Lower lobe of right lung (tissue), 2 donors: Measurements from ENCODE around the gene EEA1. TPM values are rescaled to one million over a fixed set of nuclear protein-coding genes. Genes with fewer than 3 reads are reported as not detected.

Experiments
- ATAC-seq, 2 donors: fragments of 200-7000 bp; cut with Tn5 transposase; one replicate each; pipeline ENCODE4 v1.9.1; 2020 to 2022; ENCODE audit warnings: mild to moderate bottlenecking in 2 of 2, moderate library complexity in 2 of 2
- DNase-seq: peaks from one replicate; pipeline ENCODE4 v3.0.0-alpha.2; 2020
- H3K27ac ChIP-seq: fragments of 200-600 bp; one replicate; pipeline ENCODE4 v1.8.0; 2022
- H3K27me3 ChIP-seq: fragments of 200-600 bp; one replicate; pipeline ENCODE4 v1.8.0; 2022; ENCODE audit warnings: low read depth
- H3K36me3 ChIP-seq: fragments of 200-600 bp; one replicate; pipeline ENCODE4 v1.8.0; 2022; ENCODE audit warnings: mild to moderate bottlenecking
- H3K4me1 ChIP-seq: fragments of 200-600 bp; one replicate; pipeline ENCODE4 v1.8.0; 2022
- H3K4me3 ChIP-seq: fragments of 200-600 bp; one replicate; pipeline ENCODE4 v1.8.0; 2022; ENCODE audit warnings: mild to moderate bottlenecking
- H3K9me3 ChIP-seq: fragments of 200-600 bp; one replicate; pipeline ENCODE4 v1.8.0; 2022
- intact Hi-C: fragments of 100-400 bp; cut with DNase I; formaldehyde crosslinking; loops from one replicate; pipeline ENCODE4 v1.11.0; 2022
- total RNA-seq: library from RNA; stranded (reverse); fragmentation: NEBNext Ultra II Directional; extraction: Animal tissue kit (Norgen Biotek cat#: 25700); gene quantifications from one replicate; pipeline ENCODE4 v1.2.1, GENCODE V29; 2021
- TF ChIP-seq, protein P1 (sequence below): fragments of 200-600 bp; IDR thresholded peaks from one replicate; pipeline ENCODE4 v1.8.0; 2022; ENCODE audit warnings: antibody characterized with exemption, mild to moderate bottlenecking
- donor health status: DM: no; HTN: yes; CAD: no; lungs with severe emphysema.

The EEA1 gene
- total RNA-seq, 1 donor from 2014 or later = 33.5 TPM

DNA sequence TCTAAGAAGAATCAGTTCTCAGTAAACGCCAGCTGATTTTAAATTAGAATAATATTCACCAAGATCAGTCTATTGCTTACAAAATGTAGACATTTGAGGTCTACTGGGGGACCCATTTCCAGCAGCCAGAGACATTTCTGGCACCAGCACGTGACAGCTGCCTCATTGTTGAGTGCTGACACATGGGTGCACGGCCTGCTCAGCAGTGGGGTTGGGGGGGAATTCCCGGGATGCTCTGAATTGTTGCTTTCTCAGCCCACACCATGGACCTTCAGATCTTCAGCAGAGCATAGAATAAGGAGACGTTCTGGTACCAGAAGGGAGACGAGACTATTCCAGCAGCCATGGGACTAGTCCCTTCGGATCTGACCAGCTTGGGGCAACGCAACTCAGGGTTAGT is 208.0 kb downstream of the EEA1 start:
- Histone ChIP-seq H3K9me3 (no peaks in the 10 kb centered on the region), H3K36me3 (no peaks in the 10 kb centered on the region), H3K27ac (no peak overlapping the region), H3K4me3 (no peak overlapping the region), H3K4me1 (peaks cover 6% of the 10 kb centered on the region), H3K27me3 (no peaks in the 10 kb centered on the region)
- DNase-seq (no peak), ATAC-seq (no peak)
- intact Hi-C loops = no loop called here
- TF ChIP-seq, protein P1, sequence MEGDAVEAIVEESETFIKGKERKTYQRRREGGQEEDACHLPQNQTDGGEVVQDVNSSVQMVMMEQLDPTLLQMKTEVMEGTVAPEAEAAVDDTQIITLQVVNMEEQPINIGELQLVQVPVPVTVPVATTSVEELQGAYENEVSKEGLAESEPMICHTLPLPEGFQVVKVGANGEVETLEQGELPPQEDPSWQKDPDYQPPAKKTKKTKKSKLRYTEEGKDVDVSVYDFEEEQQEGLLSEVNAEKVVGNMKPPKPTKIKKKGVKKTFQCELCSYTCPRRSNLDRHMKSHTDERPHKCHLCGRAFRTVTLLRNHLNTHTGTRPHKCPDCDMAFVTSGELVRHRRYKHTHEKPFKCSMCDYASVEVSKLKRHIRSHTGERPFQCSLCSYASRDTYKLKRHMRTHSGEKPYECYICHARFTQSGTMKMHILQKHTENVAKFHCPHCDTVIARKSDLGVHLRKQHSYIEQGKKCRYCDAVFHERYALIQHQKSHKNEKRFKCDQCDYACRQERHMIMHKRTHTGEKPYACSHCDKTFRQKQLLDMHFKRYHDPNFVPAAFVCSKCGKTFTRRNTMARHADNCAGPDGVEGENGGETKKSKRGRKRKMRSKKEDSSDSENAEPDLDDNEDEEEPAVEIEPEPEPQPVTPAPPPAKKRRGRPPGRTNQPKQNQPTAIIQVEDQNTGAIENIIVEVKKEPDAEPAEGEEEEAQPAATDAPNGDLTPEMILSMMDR = no peak

Other genes starting within 250 kb of the EEA1 start
- 1.6 TPM for gene PLEKHG7, start 226.3 kb downstream of the EEA1 start, total RNA-seq